ENCODE measurements around the gene CDH2.

DNA sequence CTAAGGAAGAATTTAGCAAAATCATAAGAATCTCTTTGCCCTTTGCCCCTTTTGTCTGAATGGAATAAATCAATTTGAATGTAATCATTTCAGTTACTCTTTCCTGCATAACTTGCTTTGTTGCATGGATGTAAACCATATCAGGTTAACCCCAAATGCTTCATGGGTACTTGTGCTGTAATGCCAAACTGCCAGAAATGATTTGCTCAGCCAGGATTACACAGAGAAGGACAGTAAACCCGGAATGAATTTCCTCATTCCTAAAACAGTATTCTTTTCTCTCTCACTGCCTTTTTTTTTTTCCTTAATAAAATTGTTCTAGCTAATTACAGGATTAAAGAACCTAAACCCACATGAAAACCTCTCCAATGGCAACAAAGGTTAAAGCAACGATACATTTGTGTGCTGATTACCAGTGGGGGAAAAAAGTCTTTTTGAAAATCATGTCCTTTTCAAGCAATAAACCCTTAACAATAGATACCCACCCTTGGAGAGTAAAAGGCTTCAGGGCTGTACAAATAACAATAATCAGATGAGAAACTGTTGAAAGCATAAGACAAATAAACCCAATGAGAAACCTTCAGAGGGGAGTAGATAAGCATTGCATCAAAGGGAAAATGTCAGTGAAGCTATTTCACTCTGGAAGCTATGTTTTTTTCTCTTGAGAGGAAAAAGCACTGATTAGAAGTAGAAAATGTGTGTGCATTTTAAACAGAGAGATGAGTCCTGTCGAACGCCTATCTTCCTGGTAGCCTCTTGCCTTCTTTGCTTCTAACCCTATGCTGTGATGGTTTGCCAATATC, 275.3 kb downstream of the CDH2 start:
- no peak for TF ChIP-seq GATA3 (IDR thresholded peaks at IDR 0.05; ENCODE audit: low read depth, low read length)
- TF ChIP-seq GATA2 (IDR thresholded peaks at IDR 0.05; ENCODE audit: low read depth, low read length), result no peak

All from SH-SY5Y (cell line).